HS-27A (cell line): ENCODE data around the gene CCDC159.

Experiments
- DNase-seq: peaks from one replicate; pipeline ENCODE4 v3.0.0-alpha.2; 2012; ENCODE audit warnings: low read depth, missing footprints

CCDC159 gene

DNA sequence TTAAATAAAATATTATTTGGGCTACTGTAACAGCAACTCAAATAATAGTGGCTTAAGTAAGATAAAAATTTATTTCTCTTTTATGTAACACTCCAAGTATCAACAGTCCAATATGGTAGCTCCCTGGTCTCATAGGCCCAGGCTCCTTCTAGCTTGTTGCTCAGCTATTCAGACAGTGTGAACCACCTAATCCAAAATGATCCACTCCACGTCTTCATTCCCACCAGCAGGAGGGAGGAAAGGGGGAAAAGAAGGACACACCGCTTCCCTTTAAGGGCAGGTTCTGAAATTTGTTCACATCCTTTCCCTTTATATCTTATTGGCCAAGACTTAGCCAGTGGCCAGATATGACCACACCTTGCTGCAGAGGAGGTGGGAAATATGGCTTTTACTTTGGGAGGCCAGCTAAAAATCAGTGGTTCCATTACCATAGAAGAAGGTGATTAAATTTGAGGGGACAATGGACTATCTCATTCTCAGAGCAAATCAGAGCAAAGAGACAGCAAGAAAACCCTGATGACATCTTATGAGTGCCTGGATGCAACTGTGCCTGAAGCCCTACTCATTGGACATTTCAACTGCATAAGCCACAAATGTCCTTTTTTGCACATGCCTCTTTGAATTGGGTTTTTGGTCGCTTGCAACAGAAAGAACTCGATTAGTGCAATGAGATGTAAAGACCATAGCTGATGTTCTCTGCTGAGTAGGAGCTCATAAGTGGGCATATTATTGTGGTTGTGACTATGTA is 44.8 kb downstream of the CCDC159 start:
- DNase-seq: no peak

DNA sequence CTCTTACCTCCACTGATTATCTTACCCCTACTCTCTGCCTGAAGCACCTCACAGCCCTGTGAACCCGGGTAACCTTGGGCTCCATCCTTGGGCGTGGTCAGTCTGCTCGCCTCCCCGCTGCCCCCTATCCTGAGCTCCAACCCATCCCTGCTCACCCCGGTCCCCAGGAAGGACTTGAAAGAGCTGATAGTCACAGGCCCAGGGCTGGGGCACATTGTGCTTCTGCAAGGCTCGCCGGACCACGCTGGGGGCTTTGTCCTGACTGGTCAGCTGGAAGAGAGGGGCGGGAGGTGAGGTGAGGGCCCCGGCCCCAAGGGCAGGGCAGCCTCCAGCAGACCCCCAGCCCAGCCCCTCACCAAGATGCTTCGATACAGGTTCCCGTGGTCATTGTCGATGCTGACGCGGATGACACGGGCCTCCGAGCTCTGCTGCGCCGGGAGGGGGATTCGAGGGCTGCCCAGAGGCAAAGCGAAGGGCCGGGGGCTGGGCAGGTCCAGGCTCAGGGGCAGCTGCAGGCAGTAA is 50.8 kb downstream of the CCDC159 start:
- no peak for DNase-seq

DNA sequence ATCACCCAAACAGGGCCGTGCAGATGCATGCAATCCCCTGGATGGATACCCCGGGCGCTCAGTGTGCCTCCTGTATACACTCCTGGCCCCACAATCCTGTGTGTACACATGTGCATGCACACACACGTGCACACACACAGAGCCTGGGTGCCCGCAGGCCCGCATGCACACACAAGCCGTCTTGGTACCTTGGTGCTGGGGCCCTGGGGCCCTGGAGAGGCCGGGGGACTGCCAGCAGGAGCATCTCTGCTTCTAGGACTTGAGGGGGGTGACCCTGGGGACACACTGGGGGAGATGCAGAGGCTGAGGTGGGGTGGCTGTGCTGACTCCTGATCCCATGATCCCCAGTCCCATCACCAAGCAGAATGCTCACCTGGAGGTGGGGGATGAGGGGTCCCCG is 53.3 kb downstream of the CCDC159 start:
- no peak for DNase-seq

DNA sequence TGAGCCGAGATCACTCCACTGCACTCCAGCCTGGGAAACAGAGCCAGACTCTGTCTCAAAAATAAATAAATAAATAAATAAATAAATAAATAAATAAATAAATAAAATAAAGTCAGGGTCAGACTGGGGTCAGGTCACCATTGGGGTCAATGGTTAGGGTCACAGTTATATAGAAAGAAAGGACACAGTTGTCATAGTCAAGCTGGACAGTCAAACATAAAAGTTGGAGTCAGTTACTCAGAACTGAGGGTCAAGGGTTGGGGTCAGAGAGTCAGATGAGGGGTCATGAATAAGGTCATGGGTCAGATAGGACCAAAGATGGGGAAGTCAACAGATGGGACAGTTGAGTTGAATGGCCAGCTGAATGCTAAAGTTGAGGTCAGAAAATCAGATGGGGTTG is 54.5 kb downstream of the CCDC159 start:
- no peak for DNase-seq

DNA sequence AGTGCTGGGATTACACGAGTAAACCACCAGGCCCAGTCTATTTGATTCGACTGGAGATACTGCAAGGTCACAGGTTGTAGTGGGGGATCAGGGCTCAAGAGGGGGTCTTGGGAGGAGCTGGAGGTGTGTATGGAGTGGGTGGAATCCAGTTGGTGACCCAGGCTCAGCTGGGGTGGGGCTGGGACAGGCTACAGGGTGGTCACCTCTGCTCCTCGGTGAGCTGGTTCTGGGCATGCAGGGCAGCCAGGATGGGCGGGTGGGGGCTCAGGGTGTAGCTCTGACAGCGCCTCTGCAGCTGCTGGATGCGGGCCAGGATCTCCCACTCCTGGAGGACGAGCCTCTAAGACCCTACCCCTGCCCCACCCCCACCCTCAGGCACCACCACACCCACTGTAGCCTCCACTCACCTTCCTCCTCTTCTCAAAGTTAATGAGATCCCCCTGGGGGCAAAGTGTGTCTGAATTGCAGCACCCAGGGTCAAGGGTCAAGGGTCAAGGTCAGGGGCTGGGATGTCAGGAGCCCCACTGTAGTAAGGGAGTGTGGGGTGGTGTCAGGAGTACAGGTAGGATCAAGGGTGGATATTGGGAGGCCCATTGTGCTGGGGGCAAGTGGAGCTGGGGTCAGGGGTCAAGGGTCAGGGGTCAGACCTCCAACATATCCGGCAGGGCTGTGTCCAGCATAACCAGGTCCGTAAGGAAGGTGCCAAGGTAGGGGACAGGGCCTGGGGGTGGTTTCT is 55.7 kb downstream of the CCDC159 start:
- no peak for DNase-seq
